ENCODE measurements around the gene EIF4G3.
"Not testable (repeated sequence)": the region's sequence is repeated elsewhere in the genome, so short reads cannot be mapped to it uniquely, and the experiment has no call there.

Gene EIF4G3

GRCh38 chr1:21149855-21150432 lies 26.8 kb downstream of the EIF4G3 start:
- peak; percentile 80 for DNase-seq (ENCODE audit: low spot score)

GRCh38 chr1:21149430-21149854 lies 27.3 kb downstream of the EIF4G3 start:
- peak; percentile 79 for DNase-seq (ENCODE audit: low spot score)

GRCh38 chr1:21143752-21144151 lies 32.9 kb downstream of the EIF4G3 start:
- no peak for DNase-seq (ENCODE audit: low spot score)

- no peak for DNase-seq (ENCODE audit: low spot score)
Observed at GRCh38 chr1:21143138-21143537, 33.6 kb downstream of the EIF4G3 start.

- no peak for DNase-seq (ENCODE audit: low spot score)
Observed at GRCh38 chr1:21141030-21141429, 35.7 kb downstream of the EIF4G3 start.

- no peak for DNase-seq (ENCODE audit: low spot score)
Observed at GRCh38 chr1:21139601-21140000, 37.1 kb downstream of the EIF4G3 start.

GRCh38 chr1:21136344-21136743 lies 40.4 kb downstream of the EIF4G3 start:
- not testable (repeated sequence) for DNase-seq (ENCODE audit: low spot score)

- no peak for DNase-seq (ENCODE audit: low spot score)
Observed at GRCh38 chr1:21131200-21131599, 45.5 kb downstream of the EIF4G3 start.

GRCh38 chr1:21129407-21129806 lies 47.3 kb downstream of the EIF4G3 start:
- DNase-seq (ENCODE audit: low spot score) = no peak

- DNase-seq (ENCODE audit: low spot score) = no peak
Observed at GRCh38 chr1:21126324-21126723, 50.4 kb downstream of the EIF4G3 start.

GRCh38 chr1:21124846-21125245 lies 51.9 kb downstream of the EIF4G3 start:
- no peak for DNase-seq (ENCODE audit: low spot score)

- no peak for DNase-seq (ENCODE audit: low spot score)
Observed at GRCh38 chr1:21123287-21123948, 53.3 kb downstream of the EIF4G3 start.

GRCh38 chr1:21121764-21122471 lies 54.8 kb downstream of the EIF4G3 start:
- DNase-seq (ENCODE audit: low spot score) = no peak

- no peak for DNase-seq (ENCODE audit: low spot score)
Observed at GRCh38 chr1:21118167-21118566, 58.5 kb downstream of the EIF4G3 start.

GRCh38 chr1:21117597-21118001 lies 59.1 kb downstream of the EIF4G3 start:
- DNase-seq (ENCODE audit: low spot score) = no peak

GRCh38 chr1:21117159-21117558 lies 59.5 kb downstream of the EIF4G3 start:
- no peak for DNase-seq (ENCODE audit: low spot score)

- DNase-seq (ENCODE audit: low spot score) = no peak
Observed at GRCh38 chr1:21115098-21115760, 61.5 kb downstream of the EIF4G3 start.

- DNase-seq (ENCODE audit: low spot score) = no peak
Observed at GRCh38 chr1:21114431-21114830, 62.3 kb downstream of the EIF4G3 start.

GRCh38 chr1:21110163-21110562 lies 66.5 kb downstream of the EIF4G3 start:
- DNase-seq (ENCODE audit: low spot score) = no peak

GRCh38 chr1:21106709-21107108 lies 70.0 kb downstream of the EIF4G3 start:
- no peak for DNase-seq (ENCODE audit: low spot score)

- no peak for DNase-seq (ENCODE audit: low spot score)
Observed at GRCh38 chr1:21106238-21106637, 70.5 kb downstream of the EIF4G3 start.

GRCh38 chr1:21105807-21106206 lies 70.9 kb downstream of the EIF4G3 start:
- no peak for DNase-seq (ENCODE audit: low spot score)

GRCh38 chr1:21104683-21105082 lies 72.0 kb downstream of the EIF4G3 start:
- no peak for DNase-seq (ENCODE audit: low spot score)

Data from hepatic stellate cell (primary cell).